Heart right ventricle (tissue), 16 donors: Measurements from ENCODE around the gene DIO1. TPM values are rescaled to one million over a fixed set of nuclear protein-coding genes. Genes with fewer than 3 reads are reported as not detected.

Source experiments
- ATAC-seq, 8 donors: fragments of 200-7000 bp; cut with Tn5 transposase; one replicate each; pipeline ENCODE4 v1.9.1; 2020; ENCODE audit warnings: mild to moderate bottlenecking in 8 of 8, moderate library complexity in 8 of 8, moderate number of reproducible peaks in 1 of 8
- DNase-seq, 2 donors: peaks; one replicate each; pipeline ENCODE4 v3.0.0-alpha.2; 2020
- H3K27ac ChIP-seq, 10 donors: fragments of 200-600 bp; sonication (generic) in 2 of 10; one replicate each; pipeline versions ENCODE4 v1.5.0 to v1.8.0; 2020 to 2022; ENCODE audit warnings: mild to moderate bottlenecking in 3 of 10
- H3K27me3 ChIP-seq, 7 donors: fragments of 200-600 bp; one replicate each; pipeline ENCODE4 v1.8.0; 2021 to 2022; ENCODE audit warnings: mild to moderate bottlenecking in 2 of 7
- H3K36me3 ChIP-seq, 9 donors: fragments of 200-600 bp; sonication (generic) in 1 of 9; one replicate each; pipeline versions ENCODE4 v1.5.0 to v1.8.0; 2020 to 2022; ENCODE audit warnings: mild to moderate bottlenecking in 2 of 9
- H3K4me1 ChIP-seq, 9 donors: fragments of 200-600 bp; sonication (generic) in 1 of 9; one replicate each; pipeline versions ENCODE4 v1.5.0 to v1.8.0; 2020 to 2022; ENCODE audit warnings: mild to moderate bottlenecking in 4 of 9
- H3K4me3 ChIP-seq, 10 donors: fragments of 200-600 bp; sonication (generic) in 2 of 10; one replicate each; pipeline versions ENCODE4 v1.5.0 to v1.8.0; 2020 to 2022; ENCODE audit warnings: mild to moderate bottlenecking in 7 of 10, moderate library complexity in 2 of 10
- H3K9me3 ChIP-seq, 11 donors: fragments of 200-600 bp in 10 of 11; sonication (generic) in 2 of 11; one replicate each; pipeline versions ENCODE4 v1.5.0 to v1.8.0; 2013 to 2022; ENCODE audit warnings: mild to moderate bottlenecking in 2 of 11, control low read depth in 1 of 11, moderate library complexity in 1 of 11
- WGBS, 2 donors: extraction: QIAGEN DNeasy Blood & Tissue Kit; methylation state at CpG; one replicate each; pipeline ENCODE4 v1.1.7; 2013; ENCODE audit warnings: inconsistent platforms in 1 of 2; 5-methylcytosine and 5-hydroxymethylcytosine counted together
- intact Hi-C, 10 donors: fragments of 100-400 bp; cut with DNase I; formaldehyde crosslinking; loops; one replicate each; pipeline versions ENCODE4 v1.11.1 to v1.14.2; 2022
- polyA plus RNA-seq, 2 donors: library from polyadenylated mRNA; stranded (reverse); fragments of 200-250 nt; gene quantifications; one replicate each; pipeline ENCODE4 v1.2.3, GENCODE V29; 2013
- total RNA-seq, 10 donors: library from RNA; stranded (reverse); fragmentation: NEBNext Ultra II Directional in 3 of 10; extraction: Animal tissue kit (Norgen Biotek cat#: 25700) in 3 of 10; gene quantifications; one replicate each; pipeline versions ENCODE4 v1.2.1 to v1.2.4, GENCODE V29; 2021 to 2023
- TF ChIP-seq, protein P1 (sequence below), 9 donors: fragments of 200-600 bp; sonication (generic) in 2 of 9; IDR thresholded peaks; one replicate each; pipeline versions ENCODE4 v1.5.0 to v1.8.0; 2021 to 2022; ENCODE audit warnings: antibody characterized with exemption in 9 of 9, mild to moderate bottlenecking in 5 of 9, moderate library complexity in 1 of 9
- donor health status: Arrhythmogenic right ventricular cardiomyopathy.
- donor health status: ischemic (EF 13 %, LVEDD 7.1; RV severe dilation, severe dysfunction).
- donor health status: healthy with polysubstance abuse.
- donor health status: DM: no; HTN: yes; CAD: no.
- donor health status: DM: no; HTN: no; CAD: no.
- donor health status: ischemic (EF 25% LVEDD 6.9; RV normal size, moderate dysfunction).
- donor health status: ischemic (EF 25% LVEDD 5.7; RV mildly dilated, moderate dysfunction).
- donor health status: healthy.
- donor health status: DM: yes; HTN: yes; CAD: no.
- donor health status: Ischemic cardiomyopathy.
- donor health status: ischemic (EF 35%, LVEDD 5.7; RV mildly dilated, moderate dysfunction).
- donor health status: nonischemic (EF 11% LVEDD 7.7; RV severe dilation, severe dysfunction).
- donor health status: DM: yes; HTN: yes; CAD: no.
- donor health status: PGD.
- donor health status: ischemic (EF 29% LVEDD 5.4; RV normal size, mild dysfunction).
- donor health status: nonischemic (EF 23%, LVEDD 6.1; RV moderate dilation, normal function).

The DIO1 gene
- total and polyA plus RNA-seq, 12 donors = not detected

DNA sequence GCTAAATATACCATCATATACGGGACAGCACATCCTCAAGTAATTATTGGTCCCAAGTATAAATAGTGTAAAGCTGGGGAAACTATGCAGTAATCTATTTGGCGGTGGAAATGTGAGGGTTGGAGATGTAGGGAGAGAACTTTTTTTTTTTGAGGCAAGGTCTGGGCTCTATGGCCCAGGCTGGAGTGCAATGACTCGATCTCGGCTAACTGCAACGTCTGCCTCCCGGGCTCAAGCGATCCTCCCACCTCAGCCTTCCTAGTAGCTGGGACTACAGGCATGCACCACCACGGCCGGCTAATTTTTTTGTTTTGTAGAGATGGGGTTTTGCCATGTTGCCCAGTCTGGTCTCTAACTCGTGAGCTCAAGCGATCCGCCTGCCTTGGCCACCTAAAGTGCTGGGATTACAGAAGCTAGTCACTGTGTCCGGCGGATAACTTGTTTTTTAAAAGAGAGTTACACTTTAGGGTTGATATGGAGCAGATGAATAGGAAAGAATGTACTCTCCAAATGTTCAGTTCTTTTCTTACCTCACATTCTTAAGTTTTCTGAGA lies 49.6 kb downstream of the DIO1 start:
- DNase-seq (no peak), ATAC-seq (no peak)
- peaks cover 0 to 10% (median 0%) of the 10 kb centered on the region in 9 donors for H3K36me3 ChIP-seq
- H3K27me3 ChIP-seq = no peaks in the 10 kb centered on the region
- no peak overlapping the region for H3K27ac ChIP-seq
- no peaks in the 10 kb centered on the region for H3K9me3 ChIP-seq
- intact Hi-C loops = loop anchor here in 4 of 10 donors (2.0 to 10.0 kb wide), 4 partner anchors 51 to 111 kb away; partner anchors contain the start of genes TCEANC2 (in 2 of the 4), TMEM59 (in 2 of the 4), YIPF1 (in 2 of the 4) and DIO1 (in 1 of the 4)
- TF ChIP-seq, protein P1, sequence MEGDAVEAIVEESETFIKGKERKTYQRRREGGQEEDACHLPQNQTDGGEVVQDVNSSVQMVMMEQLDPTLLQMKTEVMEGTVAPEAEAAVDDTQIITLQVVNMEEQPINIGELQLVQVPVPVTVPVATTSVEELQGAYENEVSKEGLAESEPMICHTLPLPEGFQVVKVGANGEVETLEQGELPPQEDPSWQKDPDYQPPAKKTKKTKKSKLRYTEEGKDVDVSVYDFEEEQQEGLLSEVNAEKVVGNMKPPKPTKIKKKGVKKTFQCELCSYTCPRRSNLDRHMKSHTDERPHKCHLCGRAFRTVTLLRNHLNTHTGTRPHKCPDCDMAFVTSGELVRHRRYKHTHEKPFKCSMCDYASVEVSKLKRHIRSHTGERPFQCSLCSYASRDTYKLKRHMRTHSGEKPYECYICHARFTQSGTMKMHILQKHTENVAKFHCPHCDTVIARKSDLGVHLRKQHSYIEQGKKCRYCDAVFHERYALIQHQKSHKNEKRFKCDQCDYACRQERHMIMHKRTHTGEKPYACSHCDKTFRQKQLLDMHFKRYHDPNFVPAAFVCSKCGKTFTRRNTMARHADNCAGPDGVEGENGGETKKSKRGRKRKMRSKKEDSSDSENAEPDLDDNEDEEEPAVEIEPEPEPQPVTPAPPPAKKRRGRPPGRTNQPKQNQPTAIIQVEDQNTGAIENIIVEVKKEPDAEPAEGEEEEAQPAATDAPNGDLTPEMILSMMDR (IDR thresholded peaks at IDR 0.05) = no peak
- WGBS, 2 donors = 93 to 96% methylated on average over 14 of the region's 14 CpGs
- H3K4me1 ChIP-seq = peaks cover 0 to 52% (median 27%) of the 10 kb centered on the region in 9 donors
- no peak overlapping the region for H3K4me3 ChIP-seq

DNA sequence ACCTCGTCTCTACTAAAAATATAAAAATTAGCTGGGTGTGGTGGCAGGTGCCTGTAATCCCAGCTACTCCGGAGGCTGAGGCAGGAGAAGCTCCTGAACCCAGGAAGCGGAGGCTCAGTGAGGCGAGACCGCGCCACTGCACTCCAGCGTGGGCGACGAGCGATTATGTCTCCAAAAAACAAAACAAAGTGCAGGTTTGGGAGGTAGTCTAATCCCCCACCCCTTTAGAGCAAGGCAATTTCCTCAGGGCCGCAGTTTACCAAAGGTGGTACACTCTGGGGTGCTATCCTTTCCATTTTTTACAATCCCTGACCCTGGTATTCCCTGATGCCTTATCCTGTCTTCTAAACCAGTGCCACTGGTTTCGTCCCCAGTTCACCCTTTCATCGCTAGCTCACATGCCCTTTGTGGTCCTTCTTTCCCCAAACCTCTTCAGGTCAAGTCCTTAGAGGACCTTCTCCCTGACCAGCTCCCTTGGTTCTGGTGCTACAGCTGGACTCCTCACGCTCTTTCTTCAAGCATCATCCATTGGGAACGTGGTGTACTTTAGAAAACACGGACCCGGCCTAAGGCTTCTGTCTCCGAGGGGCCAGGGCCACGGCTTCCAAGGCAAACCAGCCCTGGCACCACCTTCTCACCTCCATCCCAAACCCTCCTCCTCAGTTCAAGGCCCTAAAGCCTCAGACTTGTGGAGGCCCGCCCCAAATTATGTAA lies 50.6 kb downstream of the DIO1 start:
- Histone ChIP-seq H3K4me3 (peak overlapping the region; percentile 59 to 97 (median 87)), H3K36me3 (peaks cover 0 to 2% (median 0%) of the 10 kb centered on the region in 9 donors), H3K9me3 (no peaks in the 10 kb centered on the region), H3K27ac (peak overlapping the region in 9 of 10 donors; percentile 79 to 95 (median 90)), H3K27me3 (no peaks in the 10 kb centered on the region), H3K4me1 (peaks cover 0 to 54% (median 32%) of the 10 kb centered on the region in 9 donors)
- DNase-seq = no peak
- WGBS, 2 donors = 64 to 65% methylated on average over 20 of the region's 20 CpGs
- no peak for ATAC-seq
- TF ChIP-seq, protein P1 (IDR thresholded peaks at IDR 0.05) = no peak
- intact Hi-C loops = loop anchor here in 9 of 10 donors (2.0 to 10.0 kb wide), 8 partner anchors 52 to 110 kb away; partner anchors contain the start of genes YIPF1 (in 6 of the 9), TCEANC2 (in 3 of the 9), TMEM59 (in 3 of the 9) and DIO1 (in 2 of the 9)

DNA sequence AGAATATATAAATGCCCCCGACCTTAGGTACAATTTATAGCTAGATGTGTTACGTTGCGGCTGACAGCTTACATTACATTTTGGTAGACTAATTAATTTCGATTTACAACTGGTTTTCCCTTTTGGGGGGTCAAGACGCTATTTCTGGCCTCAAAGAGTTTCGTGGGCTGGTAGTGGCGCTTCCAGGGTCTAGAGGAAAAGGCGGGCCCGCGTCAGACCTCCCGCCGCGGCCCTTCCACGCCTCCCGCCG lies 51.1 kb downstream of the DIO1 start:
- DNase-seq = no peak
- Histone ChIP-seq H3K27ac (peak overlapping the region; percentile 78 to 95 (median 89)), H3K4me3 (peak overlapping the region; percentile 59 to 97 (median 87)), H3K27me3 (no peaks in the 10 kb centered on the region), H3K36me3 (peaks cover 0 to 7% (median 0%) of the 10 kb centered on the region in 9 donors), H3K9me3 (no peaks in the 10 kb centered on the region), H3K4me1 (peaks cover 0 to 54% (median 37%) of the 10 kb centered on the region in 9 donors)
- ATAC-seq = peak in 3 of 8 donors; percentile 5 to 22 (median 19)
- TF ChIP-seq, protein P1 (IDR thresholded peaks at IDR 0.05) = no peak
- 1% methylated on average over 16 of the region's 16 CpGs for WGBS, 2 donors
- intact Hi-C loops = loop anchor here in 8 of 10 donors (2.0 to 10.0 kb wide), 8 partner anchors 53 to 110 kb away; partner anchors contain the start of genes YIPF1 (in 6 of the 8), TCEANC2 (in 2 of the 8), TMEM59 (in 2 of the 8) and DIO1 (in 1 of the 8)

DNA sequence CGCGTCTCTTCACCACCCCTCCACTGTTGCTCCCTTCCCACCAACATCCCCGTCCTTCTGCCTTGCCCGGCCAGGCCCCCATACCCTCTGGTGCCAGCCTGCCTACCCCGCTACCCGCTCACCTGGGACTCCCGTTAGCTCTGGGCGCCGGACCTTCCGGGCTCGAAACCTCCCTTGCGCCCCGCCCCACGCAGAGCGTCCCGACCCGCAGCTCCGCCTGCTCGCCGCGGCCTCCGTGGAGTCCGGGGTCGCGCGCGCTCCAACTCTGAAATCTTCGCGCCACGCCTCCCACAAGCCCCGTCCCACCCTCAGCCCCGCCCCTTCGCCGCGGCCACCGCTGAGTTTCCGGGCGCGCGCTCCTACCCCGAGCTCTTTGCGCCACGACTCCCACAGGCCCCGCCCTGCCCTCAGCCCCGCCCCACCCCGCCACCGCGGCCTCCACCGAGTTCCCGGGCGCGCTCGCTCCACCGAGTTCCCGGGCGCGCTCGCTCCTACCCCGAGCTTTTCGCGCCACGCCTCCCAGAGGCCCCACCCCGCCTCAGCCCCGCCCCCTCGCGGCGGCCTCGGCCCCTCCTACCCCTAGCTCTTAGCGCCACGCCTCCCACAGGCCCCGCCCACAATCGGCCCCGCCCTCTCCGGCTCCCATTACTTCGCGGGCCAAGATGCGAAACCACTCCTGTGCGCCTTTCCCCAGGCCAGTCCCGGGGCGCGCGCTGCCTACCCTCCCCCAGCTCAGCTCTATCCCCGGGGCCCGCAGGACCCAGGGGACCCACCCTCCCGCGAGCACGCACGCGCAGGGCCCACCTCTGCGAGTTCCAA lies 51.7 kb downstream of the DIO1 start, which contains the start of gene IFT25:
IFT25 (minus strand) TSS at position 267 of the 819 bp plus-strand sequence. CDS start 5,617 bp downstream, outside the sequence.
- Histone ChIP-seq H3K4me3 (peak within 1 kb of the TSS; percentile 59 to 97 (median 87)), H3K36me3 (peaks cover 0 to 11% (median 0%) of the 10 kb centered on the region in 9 donors), H3K4me1 (peaks cover 0 to 52% (median 39%) of the 10 kb centered on the region in 9 donors), H3K27ac (peak within 1 kb of the TSS; percentile 83 to 95 (median 89)), H3K9me3 (no peaks in the 10 kb centered on the region), H3K27me3 (no peaks in the 10 kb centered on the region)
- ATAC-seq (peak; percentile 93 to 98 (median 94)), DNase-seq (peak; percentile 96 to 98)
- intact Hi-C loops = loop anchor here in 8 of 10 donors (2.0 to 10.0 kb wide), 8 partner anchors 53 to 109 kb away; partner anchors contain the start of genes YIPF1 (in 6 of the 8), TCEANC2 (in 2 of the 8), TMEM59 (in 2 of the 8) and DIO1 (in 1 of the 8)
- 0% methylated on average over 86 to 90 of the region's 90 CpGs for WGBS, 2 donors
- TF ChIP-seq, protein P1 (IDR thresholded peaks at IDR 0.05) = peak in 1 of 9 donors; percentile 32
